ENCODE data around the gene LRMDA. TPM values are rescaled to one million over a fixed set of nuclear protein-coding genes. Genes with fewer than 3 reads are reported as not detected.

The LRMDA gene
- polyA plus RNA-seq, 1 donor (not counting 4 experiments of a cell fraction or from before 2014, with no cell fraction given) = not detected

- Histone ChIP-seq H3K4me1 (ENCODE audit: control insufficient read depth, extremely low read depth, insufficient read depth, low read length) (no peaks in the 10 kb centered on the region), H3K4me3 (ENCODE audit: control insufficient read depth in 2 of 3, extremely low read depth in 1 of 3, insufficient read depth in 2 of 3, low read depth in 1 of 3, low read length in 3 of 3) (no peak overlapping the region), H3K9me1 (ENCODE audit: control insufficient read depth, extremely low read depth, insufficient read depth, low read length) (no peaks in the 10 kb centered on the region), H3K79me2 (ENCODE audit: control insufficient read depth, insufficient read depth, low read length) (no peaks in the 10 kb centered on the region), H3K9me3 (ENCODE audit: control insufficient read depth, low read depth, low read length) (no peaks in the 10 kb centered on the region), H2AFZ (ENCODE audit: control insufficient read depth, low read length) (no peak overlapping the region), H3K9ac (ENCODE audit: control insufficient read depth, extremely low read depth, insufficient read depth, low read length) (no peak overlapping the region), H4K20me1 (ENCODE audit: control insufficient read depth, extremely low read depth, insufficient read depth, low read length) (no peaks in the 10 kb centered on the region), H3K4me2 (ENCODE audit: control insufficient read depth, extremely low read depth, insufficient read depth, low read depth, low read length) (no peak overlapping the region), H3K27ac (ENCODE audit: control insufficient read depth, insufficient read depth, low read length) (no peak overlapping the region), H3K36me3 (ENCODE audit: control insufficient read depth in 2 of 2, extremely low read depth in 1 of 2, insufficient read depth in 2 of 2, low read length in 2 of 2) (no peaks in the 10 kb centered on the region), H3K27me3 (ENCODE audit: control insufficient read depth, extremely low read depth, insufficient read depth, low read length) (no peaks in the 10 kb centered on the region)
- dilution Hi-C loops (cut with MboI; ENCODE audit: extremely low pct_ligation_motif_present, low sequenced_read_pairs) = no loop called here
- no peak for TF ChIP-seq CTCF (optimal IDR thresholded peaks at IDR 0.05 in 1 of 3, IDR thresholded peaks at IDR 0.05 in 1 of 3, conservative IDR thresholded peaks at IDR 0.05 in 1 of 3; ENCODE audit: extremely low read depth in 1 of 3, insufficient read depth in 2 of 3, low read length in 3 of 3)
- no peak for TF ChIP-seq EZH2 (IDR thresholded peaks at IDR 0.05; ENCODE audit: low read length)
- DNase-seq (ENCODE audit: low read depth, low spot score) (no peak), FAIRE-seq (no peak)
Measured at GRCh38 chr10:75542084-75542483, 110.7 kb downstream of the LRMDA start.

DNA sequence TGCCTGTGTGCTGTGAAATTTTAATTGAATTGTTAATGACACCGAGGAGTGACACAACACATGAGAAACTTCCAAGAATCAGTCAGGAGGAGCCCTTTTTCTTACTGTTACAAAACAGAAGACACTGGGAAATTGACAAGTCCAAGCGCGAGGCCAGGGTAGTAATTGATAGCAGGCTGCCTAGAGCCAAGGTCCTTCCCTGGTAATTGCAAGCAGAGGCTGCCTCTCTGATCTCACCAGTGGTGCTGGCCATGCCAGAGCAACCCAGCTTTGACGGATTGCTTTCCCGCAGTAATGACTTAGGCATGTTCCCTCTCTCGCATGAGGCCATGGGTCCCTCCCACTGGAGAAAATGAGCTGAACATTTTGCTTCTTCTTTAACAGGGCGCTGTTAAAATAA, 111.5 kb downstream of the LRMDA start:
- Histone ChIP-seq H3K27me3 (ENCODE audit: control insufficient read depth, extremely low read depth, insufficient read depth, low read length) (no peaks in the 10 kb centered on the region), H3K79me2 (ENCODE audit: control insufficient read depth, insufficient read depth, low read length) (no peaks in the 10 kb centered on the region), H3K27ac (ENCODE audit: control insufficient read depth, insufficient read depth, low read length) (no peak overlapping the region), H3K9me3 (ENCODE audit: control insufficient read depth, low read depth, low read length) (no peaks in the 10 kb centered on the region), H3K9me1 (ENCODE audit: control insufficient read depth, extremely low read depth, insufficient read depth, low read length) (no peaks in the 10 kb centered on the region), H3K4me2 (ENCODE audit: control insufficient read depth, extremely low read depth, insufficient read depth, low read depth, low read length) (no peak overlapping the region), H4K20me1 (ENCODE audit: control insufficient read depth, extremely low read depth, insufficient read depth, low read length) (no peaks in the 10 kb centered on the region), H3K36me3 (ENCODE audit: control insufficient read depth in 2 of 2, extremely low read depth in 1 of 2, insufficient read depth in 2 of 2, low read length in 2 of 2) (no peaks in the 10 kb centered on the region), H3K9ac (ENCODE audit: control insufficient read depth, extremely low read depth, insufficient read depth, low read length) (no peak overlapping the region), H2AFZ (ENCODE audit: control insufficient read depth, low read length) (no peak overlapping the region), H3K4me3 (ENCODE audit: control insufficient read depth in 2 of 3, extremely low read depth in 1 of 3, insufficient read depth in 2 of 3, low read depth in 1 of 3, low read length in 3 of 3) (no peak overlapping the region), H3K4me1 (ENCODE audit: control insufficient read depth, extremely low read depth, insufficient read depth, low read length) (no peaks in the 10 kb centered on the region)
- FAIRE-seq (no peak), DNase-seq (ENCODE audit: low read depth, low spot score) (no peak)
- TF ChIP-seq EZH2 (IDR thresholded peaks at IDR 0.05; ENCODE audit: low read length) = no peak
- dilution Hi-C loops (cut with MboI; ENCODE audit: extremely low pct_ligation_motif_present, low sequenced_read_pairs) = no loop called here

GRCh38 chr10:75544386-75544785, 113.0 kb downstream of the LRMDA start:
- H3K36me3 ChIP-seq (ENCODE audit: control insufficient read depth in 2 of 2, extremely low read depth in 1 of 2, insufficient read depth in 2 of 2, low read length in 2 of 2) = no peaks in the 10 kb centered on the region
- no peak overlapping the region for H3K4me2 ChIP-seq (ENCODE audit: control insufficient read depth, extremely low read depth, insufficient read depth, low read depth, low read length)
- no peaks in the 10 kb centered on the region for H3K4me1 ChIP-seq (ENCODE audit: control insufficient read depth, extremely low read depth, insufficient read depth, low read length)
- dilution Hi-C loops (cut with MboI; ENCODE audit: extremely low pct_ligation_motif_present, low sequenced_read_pairs) = no loop called here
- no peaks in the 10 kb centered on the region for H3K79me2 ChIP-seq (ENCODE audit: control insufficient read depth, insufficient read depth, low read length)
- H3K27me3 ChIP-seq (ENCODE audit: control insufficient read depth, extremely low read depth, insufficient read depth, low read length) = no peaks in the 10 kb centered on the region
- no peak overlapping the region for H3K4me3 ChIP-seq (ENCODE audit: control insufficient read depth in 2 of 3, extremely low read depth in 1 of 3, insufficient read depth in 2 of 3, low read depth in 1 of 3, low read length in 3 of 3)
- no peak overlapping the region for H3K9ac ChIP-seq (ENCODE audit: control insufficient read depth, extremely low read depth, insufficient read depth, low read length)
- FAIRE-seq (no peak), DNase-seq (ENCODE audit: low read depth, low spot score) (no peak)
- no peaks in the 10 kb centered on the region for H4K20me1 ChIP-seq (ENCODE audit: control insufficient read depth, extremely low read depth, insufficient read depth, low read length)
- H3K9me3 ChIP-seq (ENCODE audit: control insufficient read depth, low read depth, low read length) = no peaks in the 10 kb centered on the region
- H3K9me1 ChIP-seq (ENCODE audit: control insufficient read depth, extremely low read depth, insufficient read depth, low read length) = no peaks in the 10 kb centered on the region
- no peak overlapping the region for H3K27ac ChIP-seq (ENCODE audit: control insufficient read depth, insufficient read depth, low read length)
- H2AFZ ChIP-seq (ENCODE audit: control insufficient read depth, low read length) = no peak overlapping the region
- no peak for TF ChIP-seq CTCF (optimal IDR thresholded peaks at IDR 0.05 in 1 of 3, IDR thresholded peaks at IDR 0.05 in 1 of 3, conservative IDR thresholded peaks at IDR 0.05 in 1 of 3; ENCODE audit: extremely low read depth in 1 of 3, insufficient read depth in 2 of 3, low read length in 3 of 3)
- no peak for TF ChIP-seq EZH2 (IDR thresholded peaks at IDR 0.05; ENCODE audit: low read length)

Measured in keratinocyte (primary cell).